HG03460 (cell line): ENCODE data around the gene HAVCR1.
"Not testable (repeated sequence)": the region's sequence is repeated elsewhere in the genome, so short reads cannot be mapped to it uniquely, and the experiment has no call there.

Experiments
- ATAC-seq: cut with Tn5 transposase; IDR thresholded peaks from one replicate; pipeline ENCODE4 v1.9.1; 2021; ENCODE audit not compliant: unreplicated experiment

HAVCR1 gene

GRCh38 chr5:157050050-157050449, 8.9 kb downstream of the HAVCR1 start:
- no peak for ATAC-seq

- no peak for ATAC-seq
Observed at GRCh38 chr5:157049605-157050004, 9.3 kb downstream of the HAVCR1 start.

- ATAC-seq, result no peak
Observed at GRCh38 chr5:157047898-157048297, 11.0 kb downstream of the HAVCR1 start.

- ATAC-seq, result not testable (repeated sequence)
Observed at GRCh38 chr5:157047016-157047415, 11.9 kb downstream of the HAVCR1 start.

- no peak for ATAC-seq
Observed at GRCh38 chr5:157046041-157046440, 12.9 kb downstream of the HAVCR1 start.

- no peak for ATAC-seq
Observed at GRCh38 chr5:157045601-157046000, 13.3 kb downstream of the HAVCR1 start.

- no peak for ATAC-seq
Observed at GRCh38 chr5:157038568-157039187, 20.2 kb downstream of the HAVCR1 start.

- ATAC-seq, result not testable (repeated sequence)
Observed at GRCh38 chr5:157034106-157035072, 24.5 kb downstream of the HAVCR1 start.

GRCh38 chr5:157033071-157033583, 25.8 kb downstream of the HAVCR1 start:
- ATAC-seq, result no peak

GRCh38 chr5:157030692-157031091, 28.2 kb downstream of the HAVCR1 start:
- ATAC-seq, result no peak

GRCh38 chr5:157029457-157029856, 29.5 kb downstream of the HAVCR1 start:
- ATAC-seq, result no peak

- peak; percentile 89 for ATAC-seq
Observed at GRCh38 chr5:157027663-157028062, 31.3 kb downstream of the HAVCR1 start.

- ATAC-seq, result no peak
Observed at GRCh38 chr5:157026789-157027424, 32.0 kb downstream of the HAVCR1 start.

- ATAC-seq, result no peak
Observed at GRCh38 chr5:157025093-157025698, 33.7 kb downstream of the HAVCR1 start.

- no peak for ATAC-seq
Observed at GRCh38 chr5:157024208-157024959, 34.5 kb downstream of the HAVCR1 start.

- no peak for ATAC-seq
Observed at GRCh38 chr5:157022024-157022423, 36.9 kb downstream of the HAVCR1 start.

GRCh38 chr5:157020511-157021222, 38.2 kb downstream of the HAVCR1 start:
- no peak for ATAC-seq

- ATAC-seq, result no peak
Observed at GRCh38 chr5:157020002-157020401, 38.9 kb downstream of the HAVCR1 start.

GRCh38 chr5:157014143-157014542, 44.8 kb downstream of the HAVCR1 start:
- ATAC-seq, result not testable (repeated sequence)

GRCh38 chr5:157006262-157006661, 52.7 kb downstream of the HAVCR1 start:
- no peak for ATAC-seq
